ENCODE results near the gene CTNND2. TPM values are rescaled to one million over a fixed set of nuclear protein-coding genes. Genes with fewer than 3 reads are reported as not detected.

CTNND2 gene
- total RNA-seq, 4 donors from 2014 or later, result 0.18 to 14.9 (median 0.47) TPM; not detected in 1

- no peak for TF ChIP-seq POLR2A (IDR thresholded peaks at IDR 0.05)
- TF ChIP-seq, protein P1, sequence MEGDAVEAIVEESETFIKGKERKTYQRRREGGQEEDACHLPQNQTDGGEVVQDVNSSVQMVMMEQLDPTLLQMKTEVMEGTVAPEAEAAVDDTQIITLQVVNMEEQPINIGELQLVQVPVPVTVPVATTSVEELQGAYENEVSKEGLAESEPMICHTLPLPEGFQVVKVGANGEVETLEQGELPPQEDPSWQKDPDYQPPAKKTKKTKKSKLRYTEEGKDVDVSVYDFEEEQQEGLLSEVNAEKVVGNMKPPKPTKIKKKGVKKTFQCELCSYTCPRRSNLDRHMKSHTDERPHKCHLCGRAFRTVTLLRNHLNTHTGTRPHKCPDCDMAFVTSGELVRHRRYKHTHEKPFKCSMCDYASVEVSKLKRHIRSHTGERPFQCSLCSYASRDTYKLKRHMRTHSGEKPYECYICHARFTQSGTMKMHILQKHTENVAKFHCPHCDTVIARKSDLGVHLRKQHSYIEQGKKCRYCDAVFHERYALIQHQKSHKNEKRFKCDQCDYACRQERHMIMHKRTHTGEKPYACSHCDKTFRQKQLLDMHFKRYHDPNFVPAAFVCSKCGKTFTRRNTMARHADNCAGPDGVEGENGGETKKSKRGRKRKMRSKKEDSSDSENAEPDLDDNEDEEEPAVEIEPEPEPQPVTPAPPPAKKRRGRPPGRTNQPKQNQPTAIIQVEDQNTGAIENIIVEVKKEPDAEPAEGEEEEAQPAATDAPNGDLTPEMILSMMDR (IDR thresholded peaks at IDR 0.05), result no peak
- no peak overlapping the region for H3K27ac ChIP-seq
- H3K9me3 ChIP-seq, result no peaks in the 10 kb centered on the region
Observed at GRCh38 chr5:10987276-10987924, 916.8 kb downstream of the CTNND2 start.

DNA sequence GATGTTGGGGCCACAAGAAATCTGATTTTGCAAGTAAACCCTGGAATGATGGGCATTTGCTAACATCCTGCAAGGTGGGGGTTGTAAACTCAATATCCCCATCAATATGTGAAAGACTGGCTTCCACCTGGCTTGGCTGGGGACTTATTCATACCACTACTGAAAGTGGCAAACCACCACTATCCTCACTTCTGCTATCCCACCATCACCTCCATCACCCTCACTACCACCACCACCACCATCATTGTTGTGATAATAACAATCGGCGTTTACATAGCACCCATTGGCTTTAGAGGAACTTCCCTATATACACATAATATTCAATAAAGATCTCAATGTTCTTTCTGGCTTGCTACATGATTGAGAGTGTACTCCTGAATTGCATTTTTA lies 918.5 kb downstream of the CTNND2 start:
- Histone ChIP-seq H3K9me3 (no peaks in the 10 kb centered on the region), H3K36me3 (no peaks in the 10 kb centered on the region), H3K4me1 (no peaks in the 10 kb centered on the region), H3K27ac (no peak overlapping the region), H3K27me3 (no peaks in the 10 kb centered on the region), H3K4me3 (no peak overlapping the region)
- TF ChIP-seq, protein P1 (IDR thresholded peaks at IDR 0.05), result no peak
- TF ChIP-seq POLR2A (IDR thresholded peaks at IDR 0.05), result no peak
- DNase-seq, result no peak

More at GRCh38 chr5:10987276-10987924, 916.8 kb downstream of the CTNND2 start:
- Histone ChIP-seq H3K4me1 (no peaks in the 10 kb centered on the region), H3K27me3 (no peaks in the 10 kb centered on the region), H3K4me3 (no peak overlapping the region), H3K36me3 (no peaks in the 10 kb centered on the region)
- no peak for DNase-seq

GRCh38 chr5:10985091-10985720 lies 919.0 kb downstream of the CTNND2 start:
- no peak for DNase-seq
- Histone ChIP-seq H3K27ac (no peak overlapping the region), H3K9me3 (no peaks in the 10 kb centered on the region), H3K27me3 (no peaks in the 10 kb centered on the region), H3K4me1 (no peaks in the 10 kb centered on the region), H3K36me3 (no peaks in the 10 kb centered on the region), H3K4me3 (no peak overlapping the region)
- no peak for TF ChIP-seq POLR2A (IDR thresholded peaks at IDR 0.05)
- TF ChIP-seq, protein P1 (IDR thresholded peaks at IDR 0.05), result no peak

DNA sequence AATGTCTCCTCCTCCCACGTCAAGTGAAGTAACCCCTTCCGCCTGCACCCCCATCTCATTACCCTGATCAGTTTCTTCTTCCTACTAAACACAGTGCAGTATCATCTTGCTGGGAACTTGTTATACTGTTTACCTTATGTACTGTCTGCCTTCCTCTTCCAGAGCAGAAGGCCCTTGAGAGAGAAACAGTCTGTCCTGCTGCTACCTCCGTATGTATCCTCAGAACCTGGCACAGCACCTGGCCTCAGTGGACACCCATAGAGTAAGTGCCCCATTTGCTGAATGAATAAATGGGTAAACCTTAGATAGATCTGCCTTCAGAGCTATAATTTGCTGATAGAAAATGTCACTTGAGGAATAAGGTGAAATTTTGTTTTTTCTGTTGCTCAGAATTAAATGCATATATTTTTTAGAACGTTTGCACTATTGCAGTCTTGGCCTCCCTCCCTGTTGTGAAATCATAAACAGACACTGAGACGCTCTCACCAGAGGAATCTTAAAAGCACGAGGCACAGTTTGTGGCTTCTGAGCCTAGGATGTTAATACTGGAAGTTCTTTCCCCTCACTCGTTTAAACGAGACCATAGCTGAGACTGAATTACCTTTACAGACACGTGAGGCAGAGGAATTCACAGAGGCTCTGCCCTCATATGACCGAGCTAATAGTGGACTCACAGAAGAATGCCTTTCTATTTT lies 920.1 kb downstream of the CTNND2 start:
- no peaks in the 10 kb centered on the region for H3K36me3 ChIP-seq
- DNase-seq, result no peak
- TF ChIP-seq POLR2A (IDR thresholded peaks at IDR 0.05), result no peak
- no peaks in the 10 kb centered on the region for H3K4me1 ChIP-seq
- H3K4me3 ChIP-seq, result no peak overlapping the region
- H3K27ac ChIP-seq, result no peak overlapping the region
- no peaks in the 10 kb centered on the region for H3K9me3 ChIP-seq
- no peaks in the 10 kb centered on the region for H3K27me3 ChIP-seq

DNA sequence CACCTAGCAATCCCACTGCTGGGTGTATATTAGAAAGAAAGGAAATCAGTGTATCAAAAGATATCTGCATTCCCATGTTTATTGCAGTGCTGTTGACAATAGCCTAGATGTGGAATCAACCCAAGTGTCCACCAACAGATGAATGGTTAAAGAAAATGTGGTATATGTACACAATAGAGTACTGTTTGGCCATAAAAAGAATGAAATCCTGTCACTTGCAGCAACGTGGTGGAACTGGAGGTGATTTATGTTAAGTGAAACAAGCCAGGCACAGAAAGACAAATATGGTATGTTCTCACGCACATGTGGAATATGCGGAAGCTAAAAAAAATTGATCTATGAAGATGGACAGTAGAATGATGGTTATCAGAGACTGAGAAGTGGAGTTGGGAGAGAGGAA lies 921.6 kb downstream of the CTNND2 start:
- no peaks in the 10 kb centered on the region for H3K4me1 ChIP-seq
- TF ChIP-seq, protein P1 (IDR thresholded peaks at IDR 0.05), result no peak
- no peak for TF ChIP-seq POLR2A (IDR thresholded peaks at IDR 0.05)
- no peaks in the 10 kb centered on the region for H3K27me3 ChIP-seq
- H3K27ac ChIP-seq, result no peak overlapping the region
- no peak for DNase-seq
- no peaks in the 10 kb centered on the region for H3K9me3 ChIP-seq
- no peaks in the 10 kb centered on the region for H3K36me3 ChIP-seq
- no peak overlapping the region for H3K4me3 ChIP-seq

GRCh38 chr5:10981932-10982331 lies 922.3 kb downstream of the CTNND2 start:
- H3K27ac ChIP-seq, result no peak overlapping the region
- TF ChIP-seq, protein P1 (IDR thresholded peaks at IDR 0.05), result no peak
- no peak for TF ChIP-seq POLR2A (IDR thresholded peaks at IDR 0.05)

More at GRCh38 chr5:10981932-10982331, 922.3 kb downstream of the CTNND2 start:
- Histone ChIP-seq H3K27me3 (no peaks in the 10 kb centered on the region), H3K4me1 (no peaks in the 10 kb centered on the region), H3K36me3 (no peaks in the 10 kb centered on the region), H3K4me3 (no peak overlapping the region), H3K9me3 (no peaks in the 10 kb centered on the region)
- no peak for DNase-seq

Data from Peyer's patch (tissue), 4 donors.